IMR-90 (cell line): Measurements from ENCODE around the gene ZNF544. TPM values are rescaled to one million over a fixed set of nuclear protein-coding genes. Genes with fewer than 3 reads are reported as not detected.

Source experiments
- ATAC-seq: fragments of 200-7000 bp; cut with Tn5 transposase; 2 replicates; pipeline ENCODE4 v1.9.1; 2020; ENCODE audit warnings: low read depth, mild to moderate bottlenecking, moderate library complexity
- BruUV-seq: library from RNA; stranded (reverse); fragments of 400-500 nt; replicated peaks from 2 replicates; lab custom pipeline; 2021; lab: Mats Ljungman, UMichigan
- CTCF ChIA-PET: fragments of 300-600 bp; formaldehyde crosslinking; extraction: SDS; loops from one replicate; lab custom pipeline; 2021; ENCODE audit warnings: antibody characterized with exemption; lab: Yijun Ruan, JAX
- POLR2A ChIA-PET: fragments of 300-600 bp; sonication (Branson Sonifier 250); formaldehyde crosslinking; loops from one replicate; lab custom pipeline; 2022; ENCODE audit warnings: antibody characterized with exemption; ENCODE audit not compliant: unreplicated experiment; lab: Charles Lee
- DNase-seq: peaks from one replicate; pipeline ENCODE4 v3.0.0; 2013
- H2AFZ ChIP-seq: replicated peaks from 2 replicates; pipeline ENCODE3; 2013; ENCODE audit warnings: low read length, mild to moderate bottlenecking; ENCODE audit not compliant: poor library complexity
- H2AK5ac ChIP-seq: 2 replicates; pipeline ENCODE4 v1.6.1; 2013; ENCODE audit warnings: low read depth, low read length, inconsistent platforms
- H2AK9ac ChIP-seq: replicated peaks from 2 replicates; pipeline ENCODE3; 2013; ENCODE audit warnings: mild to moderate bottlenecking, low read depth, low read length, moderate library complexity; ENCODE audit not compliant: poor library complexity
- H2BK120ac ChIP-seq: 2 replicates; pipeline ENCODE4 v1.6.1; 2013; ENCODE audit warnings: low read depth, low read length, inconsistent platforms
- H2BK15ac ChIP-seq: 3 replicates; pipeline ENCODE4 v1.6.1; 2013; ENCODE audit warnings: low read depth, low read length, inconsistent platforms
- H2BK20ac ChIP-seq: 2 replicates; pipeline ENCODE4 v1.6.1; 2013; ENCODE audit warnings: low read depth, mild to moderate bottlenecking, inconsistent platforms, low read length, moderate library complexity
- H2BK5ac ChIP-seq: 2 replicates; pipeline ENCODE4 v1.6.1; 2013; ENCODE audit warnings: mild to moderate bottlenecking, low read depth, low read length, inconsistent platforms; ENCODE audit not compliant: poor library complexity, severe bottlenecking
- H3K14ac ChIP-seq: replicated peaks from 2 replicates; pipeline ENCODE4 v1.6.1; 2013; ENCODE audit warnings: low read depth, low read length, inconsistent platforms
- H3K18ac ChIP-seq: 2 replicates; pipeline ENCODE4 v1.6.1; 2013; ENCODE audit warnings: low read depth, low read length, control low read depth
- H3K23ac ChIP-seq: 2 replicates; pipeline ENCODE4 v1.6.1; 2013; ENCODE audit warnings: low read depth, low read length, inconsistent platforms
- H3K27ac ChIP-seq: 2 replicates; pipeline ENCODE4 v1.5.1; 2013; ENCODE audit warnings: mild to moderate bottlenecking, control low read depth, low read length; ENCODE audit not compliant: insufficient read depth
- H3K27me3 ChIP-seq: 2 replicates; pipeline ENCODE4 v1.6.1; 2013; ENCODE audit warnings: low read length; ENCODE audit not compliant: control insufficient read depth, insufficient read depth
- H3K36me3 ChIP-seq: 2 replicates; pipeline ENCODE4 v1.6.1; 2013; ENCODE audit warnings: low read length, mixed read lengths; ENCODE audit not compliant: control insufficient read depth, insufficient read depth
- H3K4ac ChIP-seq: 2 replicates; pipeline ENCODE4 v1.6.1; 2013; ENCODE audit warnings: low read depth, low read length, inconsistent platforms
- H3K4me1 ChIP-seq: 2 replicates; pipeline ENCODE4 v1.6.1; 2013; ENCODE audit warnings: low read length, mixed read lengths; ENCODE audit not compliant: control insufficient read depth, insufficient read depth
- H3K4me2 ChIP-seq: 2 replicates; pipeline ENCODE4 v1.6.1; 2013; ENCODE audit warnings: low read depth, mild to moderate bottlenecking, control low read depth, low read length, moderate library complexity
- H3K4me3 ChIP-seq: 2 replicates; pipeline ENCODE4 v1.5.1; 2013; ENCODE audit warnings: low read depth, mild to moderate bottlenecking, control low read depth, low read length, moderate library complexity; ENCODE audit not compliant: insufficient read depth
- H3K56ac ChIP-seq: 2 replicates; pipeline ENCODE4 v1.6.1; 2013; ENCODE audit warnings: low read length, inconsistent platforms; ENCODE audit not compliant: insufficient read depth; ENCODE audit errors: extremely low read depth
- H3K79me1 ChIP-seq, 2 experiments: 2 replicates each; pipeline ENCODE4 v1.6.1; 2013; ENCODE audit warnings: low read length in 2 of 2, inconsistent platforms in 1 of 2, low read depth in 1 of 2
- H3K9ac ChIP-seq: 2 replicates; pipeline ENCODE4 v1.6.1; 2013; ENCODE audit warnings: low read depth, low read length, control low read depth
- H3K9me1 ChIP-seq: 2 replicates; pipeline ENCODE4 v1.6.1; 2013; ENCODE audit warnings: low read length, inconsistent platforms; ENCODE audit not compliant: insufficient read depth
- H3K9me3 ChIP-seq: 2 replicates; pipeline ENCODE4 v1.6.1; 2013; ENCODE audit warnings: low read length; ENCODE audit not compliant: control insufficient read depth, insufficient read depth
- H4K20me1 ChIP-seq: 2 replicates; pipeline ENCODE4 v1.6.1; 2013; ENCODE audit warnings: low read length, inconsistent platforms; ENCODE audit not compliant: insufficient read depth
- H4K5ac ChIP-seq: 2 replicates; pipeline ENCODE4 v1.6.1; 2013; ENCODE audit warnings: mild to moderate bottlenecking, low read depth, low read length, control low read depth
- H4K8ac ChIP-seq, 2 experiments: 2 replicates each; pipeline ENCODE4 v1.6.1; 2013; ENCODE audit warnings: low read depth in 2 of 2, low read length in 2 of 2, control low read depth in 1 of 2, inconsistent platforms in 1 of 2
- H4K91ac ChIP-seq: 2 replicates; pipeline ENCODE4 v1.6.1; 2013; ENCODE audit warnings: low read depth, low read length, inconsistent platforms; ENCODE audit not compliant: insufficient read depth
- CEBPB ChIP-seq: IDR thresholded peaks from 2 replicates; pipeline ENCODE4 v1.6.1; 2012; ENCODE audit warnings: low read depth, low read length, improper control_type of control experiment
- NFE2L2 ChIP-seq: fragments of 150-350 bp; IDR thresholded peaks from 2 replicates; pipeline ENCODE4 v1.6.1; 2016; ENCODE audit warnings: low read depth, mild to moderate bottlenecking, low read length
- WGBS, 2 experiments: methylation state at CpG; one replicate each; pipeline versions ENCODE4 v1.1.5 to v1.1.7; 2013; ENCODE audit warnings: missing lambda C conversion rate in 2 of 2; ENCODE audit not compliant: insufficient read length in 1 of 2; ENCODE audit errors: extremely low coverage in 2 of 2; 5-methylcytosine and 5-hydroxymethylcytosine counted together
- dilution Hi-C: fragments of 300-500 bp; cut with HindIII; formaldehyde crosslinking; loops from one replicate; pipeline ENCODE4 v1.14.3; 2018; ENCODE audit warnings: low sequenced_read_pairs; ENCODE audit not compliant: unreplicated experiment
- in situ Hi-C: fragments of 300-500 bp; cut with MboI; formaldehyde crosslinking; loops from 3 replicates; pipeline ENCODE4 v1.14.3; 2019; ENCODE audit warnings: low sequenced_read_pairs, inconsistent platforms, mixed read lengths
- intact Hi-C: fragments of 100-400 bp; cut with micrococcal nuclease; formaldehyde crosslinking; loops from 2 replicates; pipeline ENCODE4 v1.10.0; 2022
- polyA plus RNA-seq, 3 experiments: library from polyadenylated mRNA; depleted of rRNA; stranded (reverse); fragments of >200 nt; gene quantifications; 2 replicates each; pipeline ENCODE4 v1.2.3, GENCODE V29; 2012; ENCODE audit warnings: low replicate concordance in 1 of 3
- total RNA-seq: library from RNA; depleted of rRNA; stranded (reverse); fragments of >200 nt; gene quantifications from 2 replicates; pipeline ENCODE4 v1.2.3, GENCODE V29; 2012

ZNF544 gene
- total and polyA plus RNA-seq, 2 of the 4 experiments (the other 2 are of a cell fraction), result 19.3 to 45.9 TPM

DNA sequence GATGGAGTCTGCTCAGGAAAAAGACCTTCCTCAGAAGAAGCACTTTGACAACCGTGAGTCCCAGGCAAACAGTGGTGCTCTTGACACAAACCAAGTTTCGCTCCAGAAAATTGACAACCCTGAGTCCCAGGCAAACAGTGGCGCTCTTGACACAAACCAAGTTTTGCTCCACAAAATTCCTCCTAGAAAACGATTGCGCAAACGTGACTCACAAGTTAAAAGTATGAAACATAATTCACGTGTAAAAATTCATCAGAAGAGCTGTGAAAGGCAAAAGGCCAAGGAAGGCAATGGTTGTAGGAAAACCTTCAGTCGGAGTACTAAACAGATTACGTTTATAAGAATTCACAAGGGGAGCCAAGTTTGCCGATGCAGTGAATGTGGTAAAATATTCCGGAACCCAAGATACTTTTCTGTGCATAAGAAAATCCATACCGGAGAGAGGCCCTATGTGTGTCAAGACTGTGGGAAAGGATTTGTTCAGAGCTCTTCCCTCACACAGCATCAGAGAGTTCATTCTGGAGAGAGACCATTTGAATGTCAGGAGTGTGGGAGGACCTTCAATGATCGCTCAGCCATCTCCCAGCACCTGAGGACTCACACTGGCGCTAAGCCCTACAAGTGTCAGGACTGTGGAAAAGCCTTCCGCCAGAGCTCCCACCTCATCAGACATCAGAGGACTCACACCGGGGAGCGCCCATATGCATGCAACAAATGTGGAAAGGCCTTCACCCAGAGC lies 16.2 kb upstream of the ZNF544 start:
- Histone ChIP-seq H3K23ac (no peak overlapping the region), H3K4me1 (no peaks in the 10 kb centered on the region), H3K4me3 (no peak overlapping the region), H4K91ac (no peak overlapping the region), H4K5ac (no peak overlapping the region), H2AK9ac (no peak overlapping the region), H3K18ac (no peak overlapping the region), H3K36me3 (peaks cover 58% of the 10 kb centered on the region), H2BK120ac (no peak overlapping the region), H3K4ac (no peak overlapping the region), H3K9me1 (no peaks in the 10 kb centered on the region), H4K8ac (no peak overlapping the region), H2BK5ac (no peak overlapping the region), H3K9ac (no peak overlapping the region), H3K27ac (no peak overlapping the region), H3K9me3 (peaks cover 93% of the 10 kb centered on the region), H3K14ac (no peak overlapping the region), H3K27me3 (no peaks in the 10 kb centered on the region), H3K79me1 (peaks cover 0 to 7% of the 10 kb centered on the region in 2 experiments; a peak in 2 of 4 replicates), H2AK5ac (no peak overlapping the region), H3K56ac (no peak overlapping the region), H3K4me2 (no peak overlapping the region), H2AFZ (no peak overlapping the region), H4K20me1 (no peaks in the 10 kb centered on the region), H2BK15ac (no peak overlapping the region), H2BK20ac (no peak overlapping the region)
- ATAC-seq (no peak), DNase-seq (no peak)
- TSS peak; percentile 82 for BruUV-seq
- ChIA-PET POLR2A (no interaction called here), CTCF (no interaction called here)
- intact Hi-C loops, result no loop called here
- WGBS, 2 experiments, result no CpG with 5 or more reads among the region's 17 CpGs
- in situ Hi-C loops, result no loop called here
- TF ChIP-seq NFE2L2 (no peak), CEBPB (peak; percentile 76)
- dilution Hi-C loops, result no loop called here
